GM13976 (cell line): ENCODE results near the gene COQ10B.

ENCODE experiments used
- DNase-seq: peaks from one replicate; pipeline ENCODE4 v3.0.0; 2012; ENCODE audit warnings: low spot score
- in situ Hi-C: fragments of 300-500 bp; cut with MboI; formaldehyde crosslinking; loops from one replicate; pipeline ENCODE4 v1.12.0; 2022; ENCODE audit warnings: low sequenced_read_pairs, mixed read lengths, inconsistent platforms; ENCODE audit not compliant: unreplicated experiment
- TF ChIP-seq, protein P1 (sequence below): IDR thresholded peaks from 2 replicates; pipeline ENCODE4 v1.5.1; 2012; ENCODE audit warnings: borderline replicate concordance, mild to moderate bottlenecking; ENCODE audit not compliant: insufficient read depth; ENCODE audit errors: extremely low read depth, missing control alignments, control extremely low read depth

COQ10B gene

DNA sequence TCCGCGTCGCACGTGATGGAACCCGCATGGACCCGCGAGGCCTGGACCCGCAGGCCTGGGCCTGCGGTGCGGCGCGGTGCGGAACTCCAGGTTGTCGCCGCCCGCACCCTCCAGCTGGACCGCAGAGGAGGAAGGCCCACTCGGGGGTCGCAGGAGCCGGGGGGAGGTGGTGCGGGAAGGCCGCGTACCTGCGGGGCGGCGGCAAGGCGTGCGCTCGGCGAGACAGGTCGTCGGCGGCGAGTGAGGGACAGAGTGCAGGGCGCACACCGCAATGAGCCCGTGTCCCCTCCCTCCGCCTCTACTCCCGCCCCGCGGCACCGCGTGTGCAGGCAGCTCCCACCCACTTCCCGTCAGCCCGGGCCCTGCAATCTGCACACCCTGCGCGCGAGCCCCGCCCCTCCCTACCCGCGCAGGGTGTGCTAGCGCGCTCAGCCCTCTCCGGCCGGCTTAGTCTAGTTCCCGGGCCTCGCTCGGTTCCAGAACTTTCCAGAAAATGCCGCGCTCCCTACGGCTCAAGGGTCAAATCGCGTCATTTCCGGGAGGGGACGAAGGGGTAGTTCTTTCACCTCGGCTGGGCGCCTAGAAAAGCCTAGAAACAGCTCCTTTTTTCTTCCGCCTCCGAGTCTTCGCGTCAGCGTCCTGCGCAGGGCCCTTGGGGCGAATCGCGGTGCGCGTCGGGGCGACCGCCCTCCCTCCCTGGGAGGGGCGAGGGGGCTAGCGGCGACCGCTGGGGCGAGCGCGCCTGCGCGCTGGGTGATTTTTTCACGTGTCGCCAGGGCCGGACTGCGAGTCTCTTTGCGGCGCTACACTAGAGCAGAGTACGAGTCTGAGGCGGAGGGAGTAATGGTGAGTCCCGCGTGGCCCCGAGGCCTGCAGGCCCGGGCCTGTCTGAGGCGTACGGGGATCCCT, 46.5 kb downstream of the COQ10B start, which contains the start of the genes HSPD1 and HSPE1:
Gene HSPD1 (minus strand): TSS at position 247 of the 909 bp plus-strand sequence. CDS start 992 bp downstream, outside the sequence.
Gene HSPE1 (plus strand): TSS at position 786 of the 909 bp plus-strand sequence. CDS start 58 bp downstream, at position 844.
- TF ChIP-seq, protein P1, sequence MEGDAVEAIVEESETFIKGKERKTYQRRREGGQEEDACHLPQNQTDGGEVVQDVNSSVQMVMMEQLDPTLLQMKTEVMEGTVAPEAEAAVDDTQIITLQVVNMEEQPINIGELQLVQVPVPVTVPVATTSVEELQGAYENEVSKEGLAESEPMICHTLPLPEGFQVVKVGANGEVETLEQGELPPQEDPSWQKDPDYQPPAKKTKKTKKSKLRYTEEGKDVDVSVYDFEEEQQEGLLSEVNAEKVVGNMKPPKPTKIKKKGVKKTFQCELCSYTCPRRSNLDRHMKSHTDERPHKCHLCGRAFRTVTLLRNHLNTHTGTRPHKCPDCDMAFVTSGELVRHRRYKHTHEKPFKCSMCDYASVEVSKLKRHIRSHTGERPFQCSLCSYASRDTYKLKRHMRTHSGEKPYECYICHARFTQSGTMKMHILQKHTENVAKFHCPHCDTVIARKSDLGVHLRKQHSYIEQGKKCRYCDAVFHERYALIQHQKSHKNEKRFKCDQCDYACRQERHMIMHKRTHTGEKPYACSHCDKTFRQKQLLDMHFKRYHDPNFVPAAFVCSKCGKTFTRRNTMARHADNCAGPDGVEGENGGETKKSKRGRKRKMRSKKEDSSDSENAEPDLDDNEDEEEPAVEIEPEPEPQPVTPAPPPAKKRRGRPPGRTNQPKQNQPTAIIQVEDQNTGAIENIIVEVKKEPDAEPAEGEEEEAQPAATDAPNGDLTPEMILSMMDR: peak; percentile 56
- in situ Hi-C loops: no loop called here
- peak; percentile 97 for DNase-seq

DNA sequence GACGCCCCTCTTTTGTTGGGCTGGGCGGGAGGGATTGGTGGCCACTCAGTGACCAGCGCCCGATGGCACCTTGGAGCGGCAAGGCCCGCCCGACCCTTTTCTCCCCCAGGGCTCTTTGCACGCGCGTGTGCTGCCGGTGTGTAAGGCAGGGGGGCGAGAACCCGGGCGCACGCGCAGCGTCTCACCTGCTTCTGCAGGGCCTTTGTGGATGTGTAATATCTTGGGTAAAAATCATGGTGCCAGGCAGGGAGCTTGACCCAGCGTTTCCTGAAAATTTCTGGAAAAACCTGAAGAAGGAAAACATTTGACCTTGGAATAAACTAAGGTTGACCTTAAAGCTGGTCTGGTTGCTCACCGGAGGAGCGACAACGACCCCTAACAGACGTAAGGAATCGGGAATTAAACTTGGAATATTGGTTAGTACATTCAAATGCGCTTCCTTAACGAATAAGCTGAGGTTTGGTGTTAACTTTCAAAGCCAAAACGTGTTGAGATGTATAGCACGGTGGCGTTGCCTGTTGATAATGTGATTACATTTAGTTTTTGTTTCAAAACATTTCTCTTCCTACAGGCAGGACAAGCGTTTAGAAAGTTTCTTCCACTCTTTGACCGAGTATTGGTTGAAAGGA, 47.3 kb downstream of the COQ10B start:
- TF ChIP-seq, protein P1: no peak
- in situ Hi-C loops: no loop called here
- DNase-seq: no peak

DNA sequence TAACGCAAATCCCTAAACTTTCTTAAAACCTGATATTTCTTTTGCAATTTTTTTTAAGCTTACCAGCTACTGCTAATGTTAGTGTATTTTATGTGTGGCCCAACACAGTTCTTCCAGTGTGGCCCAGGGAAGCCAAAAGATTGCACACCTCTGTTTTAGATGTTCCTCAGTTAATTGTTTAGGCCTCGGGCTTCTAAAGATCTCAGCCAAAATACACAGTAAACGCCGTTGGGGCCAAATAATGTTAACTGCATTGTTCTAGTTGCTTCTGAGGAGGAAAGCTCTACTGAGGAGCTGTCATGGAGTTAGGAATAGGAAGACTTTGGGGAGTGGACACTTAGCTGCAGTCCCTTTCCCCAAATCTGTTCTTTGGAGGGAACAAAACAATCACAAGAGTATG, 48.8 kb downstream of the COQ10B start:
- in situ Hi-C loops: no loop called here
- no peak for DNase-seq
- TF ChIP-seq, protein P1: no peak

DNA sequence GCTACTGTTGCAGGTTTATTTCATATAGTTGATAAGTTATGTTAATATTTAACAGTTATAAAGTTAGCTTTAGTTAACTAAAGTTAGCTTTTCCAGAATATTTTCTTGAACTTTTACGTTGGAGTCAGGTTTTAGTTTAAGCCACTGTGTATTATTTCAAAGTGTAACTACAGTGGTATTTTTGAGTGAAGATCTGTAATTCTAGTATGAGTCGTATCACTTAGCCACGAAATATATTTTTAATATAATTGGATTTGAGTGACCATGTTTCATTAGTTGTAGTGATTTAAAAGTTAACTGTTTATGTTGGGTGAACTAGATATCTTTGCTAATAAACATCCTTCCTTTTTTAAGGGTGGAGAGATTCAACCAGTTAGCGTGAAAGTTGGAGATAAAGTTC, 49.3 kb downstream of the COQ10B start:
- no peak for DNase-seq
- in situ Hi-C loops: no loop called here
- TF ChIP-seq, protein P1: no peak

DNA sequence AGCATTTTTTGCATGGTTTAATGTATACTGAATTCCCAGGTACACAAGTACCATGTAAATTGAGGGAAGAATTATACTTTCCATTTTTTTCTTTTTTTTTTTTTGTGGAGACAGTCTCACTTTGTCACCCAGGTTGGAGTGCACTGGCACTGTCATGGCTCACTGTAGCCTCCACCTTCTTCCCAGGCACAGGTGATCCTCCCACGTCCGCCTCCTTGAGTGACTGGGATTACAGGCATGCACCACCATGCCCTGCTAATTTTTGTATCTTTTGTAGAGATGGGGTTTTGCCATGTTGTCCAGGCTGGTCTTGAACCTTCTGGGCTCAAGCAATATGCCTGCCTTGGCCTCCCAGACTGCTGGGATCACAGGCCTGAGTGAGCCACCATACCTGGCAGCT, 50.6 kb downstream of the COQ10B start:
- DNase-seq: no peak
- in situ Hi-C loops: no loop called here
- TF ChIP-seq, protein P1: no peak

DNA sequence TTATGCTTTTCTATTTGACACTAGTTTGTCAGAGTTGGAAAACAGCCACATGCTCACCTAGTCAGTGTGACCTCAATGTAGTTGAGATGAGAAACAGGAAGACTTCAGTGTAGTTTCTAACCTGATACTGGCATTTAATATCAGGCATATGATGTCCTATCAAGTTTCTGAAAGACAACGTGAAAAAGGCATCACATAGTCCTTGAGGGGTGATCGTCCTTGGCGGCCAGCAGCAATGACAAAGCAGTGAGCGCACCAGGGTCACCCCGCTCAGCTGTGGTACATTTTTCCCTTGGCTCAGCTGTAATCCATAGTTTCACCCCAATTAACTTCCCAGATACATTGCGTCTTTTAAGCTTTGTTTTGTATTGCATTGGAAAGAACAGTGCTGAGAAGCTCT, 51.2 kb downstream of the COQ10B start:
- in situ Hi-C loops: no loop called here
- TF ChIP-seq, protein P1: no peak
- no peak for DNase-seq
